ENCODE data around the gene UPF2. TPM values are rescaled to one million over a fixed set of nuclear protein-coding genes. Genes with fewer than 3 reads are reported as not detected.

Gene UPF2
- total and polyA plus RNA-seq, 2 of the 13 experiments (the other 11 are each of a cell fraction or from before 2014, with no cell fraction given): 6.2 to 14.5 TPM

GRCh38 chr10:11950325-11951018 is 92.1 kb downstream of the UPF2 start (continued):
- TF ChIP-seq MAF1 (CRISPR knock-in tag; IDR thresholded peaks at IDR 0.05; ENCODE audit: borderline replicate concordance): no peak
- peak; percentile 2; the same call in 1 of the 2 replicates for TF ChIP-seq CEBPG (CRISPR knock-in tag; IDR thresholded peaks at IDR 0.05)
- no peak for TF ChIP-seq ATF7 (IDR thresholded peaks at IDR 0.05)
- TF ChIP-seq ATF7 (CRISPR knock-in tag; IDR thresholded peaks at IDR 0.05): no peak
- no peak for TF ChIP-seq ZNF879 (CRISPR knock-in tag; IDR thresholded peaks at IDR 0.05)
- TF ChIP-seq ZNF792 (CRISPR knock-in tag; IDR thresholded peaks at IDR 0.05): peak; percentile 53; the same call in 1 of the 2 replicates
- TF ChIP-seq SIN3A (IDR thresholded peaks at IDR 0.05; ENCODE audit: borderline replicate concordance, low read depth, low read length): no peak
- TF ChIP-seq ARID5B (CRISPR knock-in tag; IDR thresholded peaks at IDR 0.05): peak; percentile 95
- peak; percentile 72 for TF ChIP-seq RCOR2 (CRISPR knock-in tag; IDR thresholded peaks at IDR 0.05)
- no peak for TF ChIP-seq ZNF282 (IDR thresholded peaks at IDR 0.05; ENCODE audit: partially characterized antibody)
- no peak for TF ChIP-seq NR3C1 (CRISPR knock-in tag; IDR thresholded peaks at IDR 0.05)
- TF ChIP-seq SATB2 (CRISPR knock-in tag; IDR thresholded peaks at IDR 0.05): no peak
- no peak for TF ChIP-seq ZBTB2 (CRISPR knock-in tag; IDR thresholded peaks at IDR 0.05; ENCODE audit: low read depth)
- no peak; the same call in 1 of the 2 replicates for TF ChIP-seq LCORL (IDR thresholded peaks at IDR 0.05)
- TF ChIP-seq LCORL (CRISPR knock-in tag; IDR thresholded peaks at IDR 0.05): 0 out of 2 replicates have a peak, but pooled peaks have one; percentile 31
- peak; percentile 63 for TF ChIP-seq KDM6A (CRISPR knock-in tag; IDR thresholded peaks at IDR 0.05; ENCODE audit: low read depth)
- TF ChIP-seq PHF21A (CRISPR knock-in tag; IDR thresholded peaks at IDR 0.05): 0 out of 2 replicates have a peak, but pooled peaks have one; percentile 52
- TF ChIP-seq UBTF (CRISPR knock-in tag; IDR thresholded peaks at IDR 0.05): no peak
- no peak for TF ChIP-seq NR2C2 (CRISPR knock-in tag; IDR thresholded peaks at IDR 0.05; ENCODE audit: borderline replicate concordance)
- 0 out of 2 replicates have a peak, but pooled peaks have one; percentile 20 for TF ChIP-seq HNRNPUL1 (IDR thresholded peaks at IDR 0.05; ENCODE audit: low read depth, low read length)
- no peak for TF ChIP-seq ZNF512 (CRISPR knock-in tag; IDR thresholded peaks at IDR 0.05)
- no peak for TF ChIP-seq JARID2 (CRISPR knock-in tag; IDR thresholded peaks at IDR 0.05; ENCODE audit: insufficient replicate concordance)
- peak; percentile 56; the same call in 1 of the 2 replicates for TF ChIP-seq HDAC1 (CRISPR knock-in tag; IDR thresholded peaks at IDR 0.05)
